HepG2 (cell line): ENCODE data around the gene ATG16L2. TPM values are rescaled to one million over a fixed set of nuclear protein-coding genes. Genes with fewer than 3 reads are reported as not detected.
A peak's percentile ranks its signal among the peaks of the same experiment; 100 is the strongest.

Experiments
- DPF2 ChIP-seq: sonication (generic); formaldehyde crosslinking; IDR thresholded peaks from 2 replicates; pipeline ENCODE4 v1.4.0; 2020; ENCODE audit warnings: mild to moderate bottlenecking, low read depth, missing genetic modification reagents, borderline replicate concordance
- E2F5 ChIP-seq: sonication (generic); formaldehyde crosslinking; conservative IDR thresholded peaks from 2 replicates; pipeline ENCODE4 v1.4.0; 2020; ENCODE audit warnings: missing genetic modification reagents
- ERF ChIP-seq: IDR thresholded peaks from 2 replicates; pipeline ENCODE4 v1.6.1; 2018; ENCODE audit warnings: missing biosample characterization, missing genetic modification reagents
- HMGXB4 ChIP-seq, 2 experiments: sonication (generic) in 1 of 2; formaldehyde crosslinking in 1 of 2; IDR thresholded peaks; 2 replicates each; pipeline versions ENCODE4 v1.4.0 to v1.6.1; 2018 to 2020; ENCODE audit warnings: missing genetic modification reagents in 2 of 2, borderline replicate concordance in 1 of 2, low read depth in 1 of 2, mild to moderate bottlenecking in 1 of 2, missing biosample characterization in 1 of 2
- NONO ChIP-seq, 2 experiments: fragments of 450-650 bp in 1 of 2; sonication (generic) in 1 of 2; formaldehyde crosslinking in 1 of 2; IDR thresholded peaks in 1 of 2; conservative IDR thresholded peaks in 1 of 2; 2 replicates each; pipeline versions ENCODE4 v1.6.1 to v1.8.0; 2017 to 2022; ENCODE audit warnings: mild to moderate bottlenecking in 1 of 2, missing genetic modification reagents in 1 of 2, moderate library complexity in 1 of 2
- PHF5A ChIP-seq: IDR thresholded peaks from one replicate; pipeline ENCODE4 v1.6.1; 2018; ENCODE audit warnings: low read depth, missing genetic modification reagents; ENCODE audit not compliant: unreplicated experiment
- SALL2 ChIP-seq: sonication (generic); formaldehyde crosslinking; IDR thresholded peaks from 2 replicates; pipeline ENCODE4 v1.8.1; 2023; ENCODE audit warnings: mild to moderate bottlenecking, missing genetic modification reagents, inconsistent platforms
- TBX3 ChIP-seq: fragments of 450-650 bp; IDR thresholded peaks from 2 replicates; pipeline ENCODE4 v1.6.1; 2017; ENCODE audit warnings: antibody characterized with exemption, mild to moderate bottlenecking, inconsistent platforms, borderline replicate concordance
- ZBTB49 ChIP-seq: sonication (generic); formaldehyde crosslinking; IDR thresholded peaks from 2 replicates; pipeline ENCODE4 v1.4.0; 2020; ENCODE audit warnings: missing genetic modification reagents, borderline replicate concordance
- ZNF264 ChIP-seq: sonication (generic); formaldehyde crosslinking; IDR thresholded peaks from 2 replicates; pipeline ENCODE4 v1.4.0; 2020; ENCODE audit warnings: missing genetic modification reagents
- ZNF3 ChIP-seq: IDR thresholded peaks from 2 replicates; pipeline ENCODE4 v1.7.0; 2017; ENCODE audit warnings: inconsistent platforms
- ZNF646 ChIP-seq: sonication (generic); formaldehyde crosslinking; IDR thresholded peaks from 2 replicates; pipeline ENCODE4 v1.9.0; 2021; ENCODE audit warnings: mild to moderate bottlenecking, missing genetic modification reagents
- polyA plus RNA-seq, 8 experiments: library from polyadenylated mRNA; depleted of rRNA in 3 of 8; stranded (reverse) in 7 of 8; unstranded in 1 of 8; fragments of >200 nt; fragmentation: Illumina TruSeq in 4 of 8; extraction: Trizol in 4 of 8; gene quantifications; 2 replicates each; pipeline versions ENCODE4 v1.2.1 to v1.2.3, GENCODE V29; 2011 to 2016; ENCODE audit warnings: low read depth in 4 of 8, missing spikeins in 1 of 8, mixed read lengths in 1 of 8; ENCODE audit not compliant: insufficient read depth in 1 of 8
- total RNA-seq, 5 experiments: library from RNA; depleted of rRNA; stranded (reverse); fragments of >200 nt; fragmentation: Illumina TruSeq; extraction: Trizol; gene quantifications; 2 replicates each; pipeline ENCODE4 v1.2.3, GENCODE V29; 2016; ENCODE audit warnings: low read depth in 1 of 5

Gene ATG16L2
- total and polyA plus RNA-seq, 2 of the 13 experiments (the other 11 are each of a cell fraction or from before 2014, with no cell fraction given), result 6.2 to 14.8 TPM

- peak; percentile 16 to 63; a peak in 3 of 4 replicates for TF ChIP-seq HMGXB4 (CRISPR knock-in tag; IDR thresholded peaks at IDR 0.05; ENCODE audit: borderline replicate concordance in 1 of 2, low read depth in 1 of 2)
- TF ChIP-seq ZNF646 (CRISPR knock-in tag), result no peak; the same call in 1 of the 2 replicates
- TF ChIP-seq ZBTB49, result no peak
- no peak for TF ChIP-seq DPF2 (CRISPR knock-in tag)
- peak; percentile 77 for TF ChIP-seq E2F5 (CRISPR knock-in tag)
- peak; percentile 62 for TF ChIP-seq SALL2
- TF ChIP-seq NONO (IDR thresholded peaks at IDR 0.05), result no peak
- peak; percentile 73 for TF ChIP-seq NONO (CRISPR knock-in tag; conservative IDR thresholded peaks at IDR 0.05)
- no peak for TF ChIP-seq TBX3
- TF ChIP-seq ZNF264 (CRISPR knock-in tag), result 0 out of 2 replicates have a peak, but pooled peaks have one; percentile 29
- no peak for TF ChIP-seq PHF5A (CRISPR knock-in tag)
- 0 out of 2 replicates have a peak, but pooled peaks have one; percentile 34 for TF ChIP-seq ERF
- no peak for TF ChIP-seq ZNF3 (CRISPR knock-in tag)
These were observed at the start of gene ATG16L2 (continued) for GRCh38 chr11:72814286-72815109.
